ENCODE measurements around the gene LRRC7. TPM values are rescaled to one million over a fixed set of nuclear protein-coding genes. Genes with fewer than 3 reads are reported as not detected.
A peak's percentile ranks its signal among the peaks of the same experiment; 100 is the strongest.

Gene LRRC7
- total and polyA plus RNA-seq, 8 donors, result 3.4 to 5.9 (median 5.1) TPM; not detected in 2

DNA sequence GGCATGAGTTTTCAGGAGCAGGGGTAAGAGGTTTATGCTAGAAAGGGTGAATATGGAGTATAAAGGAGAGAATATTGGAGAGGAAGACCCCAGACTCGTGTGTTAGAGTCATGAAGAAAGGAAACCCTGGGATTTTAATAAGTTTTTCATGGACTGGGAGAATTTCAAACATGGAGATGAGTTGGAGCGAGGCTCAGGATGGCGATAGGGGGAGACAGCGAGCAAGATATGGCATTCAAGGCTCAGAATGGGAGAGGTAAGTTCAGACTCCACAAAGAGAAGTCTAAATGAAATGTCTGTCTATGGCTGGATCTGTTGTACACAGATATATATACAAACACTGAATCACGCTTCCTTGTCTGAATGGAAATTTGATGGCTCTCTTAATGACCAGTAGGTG lies 545.1 kb downstream of the LRRC7 start:
- TF ChIP-seq CTCF (IDR thresholded peaks at IDR 0.05), result no peak
- Histone ChIP-seq H3K27me3 (no peaks in the 10 kb centered on the region), H3K9me3 (no peaks in the 10 kb centered on the region), H3K4me3 (no peak overlapping the region), H3K4me1 (no peaks in the 10 kb centered on the region), H3K27ac (no peak overlapping the region), H3K36me3 (no peaks in the 10 kb centered on the region)
- no peak for DNase-seq
- intact Hi-C loops (cut with DNase I), result no loop called here
- ATAC-seq, result no peak

DNA sequence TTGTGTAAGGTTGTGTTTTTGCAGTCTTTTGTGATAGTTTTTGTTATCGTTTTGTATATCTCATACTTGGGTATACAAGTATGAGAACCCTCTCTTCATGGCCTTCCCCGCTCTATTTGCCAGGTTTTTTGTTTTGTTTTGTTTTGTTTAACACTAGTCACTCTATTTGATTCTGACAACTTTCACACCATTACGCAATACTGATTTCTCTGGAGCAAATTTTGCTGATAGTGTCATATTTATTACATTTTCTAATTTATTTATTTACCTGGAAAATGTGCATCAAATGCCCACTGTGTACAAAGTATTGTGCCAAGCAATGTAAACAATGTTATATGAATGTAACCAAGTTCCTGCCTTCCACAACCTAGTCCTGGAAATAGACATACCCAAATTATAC lies 547.6 kb downstream of the LRRC7 start:
- DNase-seq (no peak), ATAC-seq (no peak)
- no peaks in the 10 kb centered on the region for H3K4me1 ChIP-seq
- no peaks in the 10 kb centered on the region for H3K9me3 ChIP-seq
- no peaks in the 10 kb centered on the region for H3K27me3 ChIP-seq
- intact Hi-C loops (cut with DNase I), result no loop called here
- TF ChIP-seq CTCF (IDR thresholded peaks at IDR 0.05), result no peak
- no peak overlapping the region for H3K4me3 ChIP-seq
- H3K36me3 ChIP-seq, result no peaks in the 10 kb centered on the region
- H3K27ac ChIP-seq, result no peak overlapping the region

DNA sequence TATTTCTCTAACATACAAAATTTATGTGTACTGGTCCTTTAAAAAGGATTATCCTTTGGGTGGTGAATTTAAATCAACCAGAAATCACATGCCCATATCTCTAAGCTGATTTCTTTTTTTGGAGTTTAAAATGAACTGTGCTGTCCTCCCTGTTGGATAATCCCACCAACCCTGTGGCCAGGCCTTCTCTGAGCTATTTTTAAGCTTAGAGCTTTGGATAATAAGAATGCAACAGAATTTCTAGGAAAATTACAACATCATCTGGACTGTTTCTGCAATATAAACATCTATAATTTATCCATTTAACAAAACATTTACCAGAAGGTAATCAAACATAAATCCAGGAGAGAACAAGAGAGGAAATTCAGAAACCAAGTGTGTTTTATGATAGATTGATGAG lies 549.3 kb downstream of the LRRC7 start:
- no peak overlapping the region for H3K27ac ChIP-seq
- H3K4me1 ChIP-seq, result no peaks in the 10 kb centered on the region
- peak in 1 of 4 donors; percentile 61 for DNase-seq
- ATAC-seq, result no peak
- intact Hi-C loops (cut with DNase I), result no loop called here
- TF ChIP-seq CTCF (IDR thresholded peaks at IDR 0.05), result no peak
- no peak overlapping the region for H3K4me3 ChIP-seq
- no peaks in the 10 kb centered on the region for H3K27me3 ChIP-seq
- H3K36me3 ChIP-seq, result no peaks in the 10 kb centered on the region
- H3K9me3 ChIP-seq, result no peaks in the 10 kb centered on the region

- TF ChIP-seq CTCF (IDR thresholded peaks at IDR 0.05), result no peak
- DNase-seq (no peak), ATAC-seq (no peak)
- no peak overlapping the region for H3K27ac ChIP-seq
- no peaks in the 10 kb centered on the region for H3K9me3 ChIP-seq
- peaks cover 0 to 4% of the 10 kb centered on the region in 2 donors for H3K27me3 ChIP-seq
- no peaks in the 10 kb centered on the region for H3K4me1 ChIP-seq
- intact Hi-C loops (cut with DNase I), result loop anchor here in 1 of 2 donors (10.0 kb wide), 1 partner anchor 371 kb away; no protein-coding TSS in a partner anchor
- H3K4me3 ChIP-seq, result no peak overlapping the region
- no peaks in the 10 kb centered on the region for H3K36me3 ChIP-seq
These were observed 566.4 kb downstream of the LRRC7 start for GRCh38 chr1:70134148-70134547.

DNA sequence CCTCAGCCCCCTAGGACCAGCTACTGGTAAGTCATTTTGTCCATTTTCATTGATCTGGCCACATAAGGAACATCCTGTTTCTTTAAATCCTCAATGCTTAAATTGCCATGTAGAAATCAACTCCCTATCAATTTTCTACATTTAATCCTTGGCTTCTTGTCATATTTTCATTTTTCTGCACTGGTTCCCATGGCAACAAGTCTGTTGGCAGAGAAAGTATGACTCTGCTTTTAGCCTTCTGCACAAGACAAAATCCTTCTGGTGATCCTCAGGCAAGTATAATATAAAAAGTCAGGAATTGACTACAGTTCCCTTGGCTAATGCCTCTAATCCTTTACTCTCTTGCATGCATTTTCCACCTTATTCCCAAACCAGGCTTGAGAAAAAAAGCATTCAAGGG lies 572.6 kb downstream of the LRRC7 start:
- Histone ChIP-seq H3K4me1 (no peaks in the 10 kb centered on the region), H3K9me3 (no peaks in the 10 kb centered on the region), H3K27ac (peak overlapping the region; percentile 20 to 54), H3K4me3 (no peak overlapping the region), H3K27me3 (no peaks in the 10 kb centered on the region), H3K36me3 (peaks cover 0 to 12% of the 10 kb centered on the region in 2 donors)
- DNase-seq, result peak in 2 of 4 donors; percentile 90 to 93
- intact Hi-C loops (cut with DNase I), result no loop called here
- ATAC-seq, result peak; percentile 41
- no peak for TF ChIP-seq CTCF (IDR thresholded peaks at IDR 0.05)

Measured in left lung (tissue), 10 donors.